Activated CD8-positive, alpha-beta memory T cell treated with anti-CD3 and anti-CD28 coated beads, Interleukin-2, amount 50 U/mL, for 1 hour (primary cell): Measurements from ENCODE around the gene PYCARD.
"Not testable (repeated sequence)": the region's sequence is repeated elsewhere in the genome, so short reads cannot be mapped to it uniquely, and the experiment has no call there.

Experiments used
- DNase-seq: peaks from one replicate; pipeline ENCODE4 v3.0.0-alpha.2; 2020; ENCODE audit errors: extremely low read depth

The PYCARD gene

DNA sequence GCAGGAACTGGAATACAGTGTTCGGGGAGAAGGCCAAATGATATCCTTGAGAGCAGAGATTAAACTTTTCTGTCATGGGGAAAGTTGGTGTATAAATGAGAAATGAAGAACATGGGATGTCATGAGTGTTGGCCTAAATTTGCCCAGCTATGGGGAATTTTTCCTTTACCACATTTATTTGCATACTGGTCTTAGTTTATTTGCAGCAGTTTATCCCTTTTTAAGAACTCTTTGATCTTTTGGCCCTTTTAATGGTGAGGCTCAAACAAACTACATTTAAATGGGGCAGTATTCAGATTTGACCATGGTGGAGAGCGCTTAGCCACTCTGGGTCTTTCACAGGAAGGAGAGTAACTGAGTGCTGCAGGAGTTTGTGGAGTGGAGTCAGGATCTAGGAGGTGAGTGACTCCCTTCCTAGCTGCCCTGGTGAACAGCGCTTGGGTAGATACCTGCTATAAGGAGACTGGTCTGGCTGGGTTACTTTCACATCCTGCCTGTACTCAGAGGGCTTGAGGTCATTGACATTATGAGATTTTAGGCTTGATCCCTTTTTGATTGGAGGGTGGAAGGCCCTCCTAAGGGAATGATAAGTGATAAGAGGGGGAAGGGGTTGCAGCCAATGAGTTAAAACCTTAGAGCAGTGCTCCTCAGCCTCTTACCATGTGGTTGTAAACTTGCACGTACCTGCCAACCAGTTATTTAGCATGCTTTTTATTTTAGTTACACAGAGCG is 10.7 kb downstream of the PYCARD start:
- DNase-seq: no peak

DNA sequence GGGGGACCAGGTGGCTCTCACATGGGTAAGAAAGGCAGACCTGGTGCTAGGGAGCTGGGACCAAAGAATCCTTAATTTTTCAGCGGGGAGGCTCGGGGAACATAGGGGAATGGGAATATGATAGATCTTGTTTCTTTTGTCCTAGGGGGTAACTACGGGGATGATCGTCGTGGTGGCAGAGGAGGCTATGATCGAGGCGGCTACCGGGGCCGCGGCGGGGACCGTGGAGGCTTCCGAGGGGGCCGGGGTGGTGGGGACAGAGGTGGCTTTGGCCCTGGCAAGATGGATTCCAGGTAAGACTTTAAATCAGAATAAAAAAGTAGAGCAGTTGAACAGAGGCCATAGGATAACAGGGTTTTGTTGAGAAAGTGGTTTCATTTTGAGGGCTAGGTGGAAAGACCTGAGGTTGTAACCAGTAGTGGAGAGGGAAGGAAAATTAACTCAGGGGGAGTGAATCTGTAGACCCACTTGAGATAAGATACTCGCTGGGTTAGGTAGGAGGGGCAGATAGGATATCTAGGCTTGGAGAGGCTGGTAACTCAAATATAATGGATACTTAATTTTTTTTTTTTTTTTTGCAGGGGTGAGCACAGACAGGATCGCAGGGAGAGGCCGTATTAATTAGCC is 11.6 kb downstream of the PYCARD start:
- DNase-seq: no peak

DNA sequence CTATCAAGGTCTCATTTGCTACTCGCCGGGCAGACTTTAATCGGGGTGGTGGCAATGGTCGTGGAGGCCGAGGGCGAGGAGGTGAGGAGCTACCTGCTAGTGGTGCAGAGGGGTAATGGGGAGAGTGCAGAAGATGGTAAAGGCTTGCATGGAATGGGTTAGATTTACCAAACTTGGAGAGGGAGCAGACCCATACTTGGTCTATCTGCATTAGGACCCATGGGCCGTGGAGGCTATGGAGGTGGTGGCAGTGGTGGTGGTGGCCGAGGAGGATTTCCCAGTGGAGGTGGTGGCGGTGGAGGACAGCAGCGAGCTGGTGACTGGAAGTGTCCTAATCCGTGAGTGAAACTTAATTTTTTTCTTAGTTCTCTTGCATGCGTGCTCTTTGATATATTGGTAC is 12.5 kb downstream of the PYCARD start:
- no peak for DNase-seq

DNA sequence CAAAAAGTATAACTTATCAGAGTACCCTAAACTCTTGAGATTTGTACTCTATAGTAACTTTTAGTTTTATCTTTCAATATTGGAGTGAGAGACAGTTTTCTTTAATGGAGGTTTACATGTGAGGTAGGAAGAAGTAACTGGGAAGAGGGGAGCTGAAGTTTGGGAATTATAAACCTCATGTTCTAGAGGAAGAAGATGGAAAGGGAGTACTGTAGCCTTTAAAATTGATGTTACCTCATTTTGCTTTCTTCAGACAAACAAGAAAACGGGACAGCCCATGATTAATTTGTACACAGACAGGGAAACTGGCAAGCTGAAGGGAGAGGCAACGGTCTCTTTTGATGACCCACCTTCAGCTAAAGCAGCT is 13.2 kb downstream of the PYCARD start:
- no peak for DNase-seq

DNA sequence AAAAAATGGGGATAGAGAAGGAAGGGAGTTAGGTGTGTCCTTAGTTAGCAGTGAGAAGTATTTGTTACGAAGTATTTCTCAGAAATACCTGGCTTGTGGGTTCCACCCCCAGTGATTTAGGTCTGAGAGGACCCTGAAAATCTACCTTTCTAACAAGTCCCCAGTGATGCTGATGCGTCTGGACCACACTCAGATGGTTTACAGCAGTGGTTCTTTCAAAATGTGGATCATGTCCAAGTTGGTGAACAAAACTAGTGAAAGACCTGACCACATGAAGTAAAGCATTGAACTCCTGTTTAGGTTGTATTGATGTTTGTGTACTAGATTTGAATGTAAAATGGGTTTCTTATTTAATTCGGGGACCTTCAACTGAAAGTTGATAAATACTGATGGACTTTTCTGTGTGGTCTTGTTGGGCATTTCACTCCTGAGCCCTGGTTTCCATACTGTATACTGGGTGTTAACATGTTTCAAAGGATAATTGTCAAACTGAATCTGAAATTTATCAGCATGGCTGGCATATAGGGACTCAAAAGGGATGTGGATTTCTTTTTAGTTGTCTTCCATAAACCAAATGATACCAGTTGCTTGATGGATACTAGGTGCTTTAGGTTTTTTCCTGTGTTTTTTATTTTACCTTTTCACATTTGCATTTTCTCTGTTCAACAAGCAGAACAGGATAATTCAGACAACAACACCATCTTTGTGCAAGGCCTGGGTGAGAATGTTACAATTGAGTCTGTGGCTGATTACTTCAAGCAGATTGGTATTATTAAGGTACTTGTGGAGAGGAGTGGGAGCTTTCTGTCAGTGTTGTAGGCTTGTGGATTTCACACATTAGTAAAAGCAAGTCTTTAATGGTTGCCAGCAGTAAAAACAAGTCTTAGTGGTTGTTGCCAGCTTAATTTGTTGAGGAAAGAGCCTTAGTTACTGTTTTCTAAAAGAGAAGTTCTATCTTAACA is 13.8 kb downstream of the PYCARD start:
- no peak for DNase-seq

DNA sequence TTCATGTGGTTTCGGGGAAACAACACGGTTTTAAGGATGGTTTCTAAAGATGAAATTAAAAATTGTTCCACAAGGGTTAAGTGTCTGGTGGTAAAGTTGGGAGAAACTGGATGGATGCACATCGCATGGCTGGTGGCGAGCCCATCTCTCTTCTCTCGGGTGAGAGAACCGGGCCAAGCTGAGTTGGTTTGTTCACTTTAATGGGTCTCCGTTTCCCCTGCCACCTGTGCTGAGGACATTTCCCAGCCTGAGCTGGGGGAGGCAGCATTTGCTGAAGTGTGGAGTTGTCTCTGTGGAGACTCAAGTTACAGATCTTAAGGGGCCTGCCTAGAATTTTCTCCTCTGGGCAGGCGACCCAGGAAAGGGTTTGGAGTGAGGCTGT is 14.8 kb downstream of the PYCARD start:
- no peak for DNase-seq

DNA sequence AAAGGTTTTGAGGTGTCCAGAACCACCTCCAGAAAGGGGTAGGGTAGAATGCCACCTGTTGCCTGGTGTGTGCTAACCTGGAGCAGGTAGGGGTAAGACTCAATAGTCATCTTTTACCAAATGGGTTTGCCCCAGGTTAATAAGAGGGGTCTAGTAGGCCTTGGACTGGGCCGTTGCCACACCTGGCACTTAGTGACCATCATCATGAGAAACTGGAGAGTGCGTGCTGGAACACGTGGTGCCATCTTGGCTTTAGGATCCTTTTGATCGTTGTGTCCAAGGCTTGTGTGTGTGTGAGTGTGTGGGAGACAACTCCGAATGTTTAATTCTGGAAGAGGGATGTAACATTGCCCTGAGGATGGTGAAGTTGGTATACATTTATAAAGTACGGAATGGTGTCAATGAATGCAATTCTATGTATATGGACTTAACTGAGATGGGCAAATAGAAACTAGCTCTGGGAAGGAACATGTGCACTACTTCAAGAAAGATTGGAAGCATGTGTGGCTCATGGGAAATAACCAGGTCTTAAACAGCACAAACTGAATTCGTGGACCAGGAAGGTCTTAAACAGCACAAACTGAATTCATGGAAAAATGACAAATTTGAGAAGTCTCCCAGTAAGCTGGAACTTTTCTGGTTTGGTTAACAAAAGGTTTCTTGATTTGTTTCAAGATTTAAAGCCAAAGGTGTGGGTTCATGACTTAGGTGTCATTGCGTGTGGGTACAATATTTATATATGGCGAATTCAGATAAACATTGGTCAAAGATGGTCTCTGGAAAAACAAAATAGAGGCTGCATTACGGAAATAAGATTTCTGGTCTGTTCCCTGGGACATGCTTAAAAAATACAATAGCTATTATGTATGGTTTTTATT is 15.4 kb downstream of the PYCARD start:
- DNase-seq: no peak

DNA sequence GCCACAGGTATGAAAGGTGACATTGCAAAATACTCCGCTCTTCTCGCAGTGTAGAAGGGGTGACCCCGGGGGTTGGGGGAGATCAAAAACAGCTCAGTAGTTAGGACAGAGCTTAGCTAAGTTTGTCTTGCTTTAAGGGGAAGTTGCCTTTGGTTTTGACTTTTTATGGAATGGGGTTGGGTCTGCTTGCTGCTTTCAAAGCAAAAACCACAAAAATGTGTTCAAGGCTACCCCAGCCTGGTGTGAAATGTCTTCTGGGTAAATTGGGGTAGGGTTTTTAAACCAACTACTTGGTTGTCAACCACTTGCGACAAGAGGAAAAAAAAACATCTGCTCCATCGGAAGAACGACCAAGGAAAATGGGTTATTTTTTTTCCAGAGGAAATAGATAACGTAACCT is 16.4 kb downstream of the PYCARD start:
- no peak for DNase-seq

DNA sequence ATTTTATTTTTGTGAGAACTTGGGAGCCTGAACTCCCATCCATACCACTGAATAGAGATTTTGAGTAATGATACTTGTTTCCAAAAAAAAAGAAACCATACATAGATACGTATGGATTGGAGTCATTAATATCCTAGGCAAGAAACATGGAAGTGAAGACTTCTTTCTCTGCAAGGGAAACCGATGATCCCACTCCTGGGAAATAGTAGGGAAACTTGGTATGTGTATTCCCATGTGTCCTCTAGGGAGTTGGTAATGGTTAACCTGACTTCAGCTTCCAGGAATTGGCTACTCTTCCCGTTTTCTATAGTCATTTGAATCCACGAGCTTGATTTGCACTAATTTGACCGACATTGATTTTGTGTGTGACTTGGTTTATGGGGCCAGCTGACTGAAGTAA is 17.2 kb downstream of the PYCARD start:
- DNase-seq: no peak

DNA sequence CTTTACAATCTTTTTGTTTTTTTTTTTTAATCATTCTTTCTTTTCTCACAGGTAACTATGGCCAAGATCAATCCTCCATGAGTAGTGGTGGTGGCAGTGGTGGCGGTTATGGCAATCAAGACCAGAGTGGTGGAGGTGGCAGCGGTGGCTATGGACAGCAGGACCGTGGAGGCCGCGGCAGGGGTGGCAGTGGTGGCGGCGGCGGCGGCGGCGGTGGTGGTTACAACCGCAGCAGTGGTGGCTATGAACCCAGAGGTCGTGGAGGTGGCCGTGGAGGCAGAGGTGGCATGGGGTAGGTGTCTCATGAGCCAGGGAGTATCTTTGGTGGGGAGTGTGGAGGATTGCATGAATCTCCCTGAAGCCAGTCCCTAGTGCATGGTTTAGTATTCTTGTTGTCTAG is 17.7 kb downstream of the PYCARD start:
- no peak for DNase-seq

DNA sequence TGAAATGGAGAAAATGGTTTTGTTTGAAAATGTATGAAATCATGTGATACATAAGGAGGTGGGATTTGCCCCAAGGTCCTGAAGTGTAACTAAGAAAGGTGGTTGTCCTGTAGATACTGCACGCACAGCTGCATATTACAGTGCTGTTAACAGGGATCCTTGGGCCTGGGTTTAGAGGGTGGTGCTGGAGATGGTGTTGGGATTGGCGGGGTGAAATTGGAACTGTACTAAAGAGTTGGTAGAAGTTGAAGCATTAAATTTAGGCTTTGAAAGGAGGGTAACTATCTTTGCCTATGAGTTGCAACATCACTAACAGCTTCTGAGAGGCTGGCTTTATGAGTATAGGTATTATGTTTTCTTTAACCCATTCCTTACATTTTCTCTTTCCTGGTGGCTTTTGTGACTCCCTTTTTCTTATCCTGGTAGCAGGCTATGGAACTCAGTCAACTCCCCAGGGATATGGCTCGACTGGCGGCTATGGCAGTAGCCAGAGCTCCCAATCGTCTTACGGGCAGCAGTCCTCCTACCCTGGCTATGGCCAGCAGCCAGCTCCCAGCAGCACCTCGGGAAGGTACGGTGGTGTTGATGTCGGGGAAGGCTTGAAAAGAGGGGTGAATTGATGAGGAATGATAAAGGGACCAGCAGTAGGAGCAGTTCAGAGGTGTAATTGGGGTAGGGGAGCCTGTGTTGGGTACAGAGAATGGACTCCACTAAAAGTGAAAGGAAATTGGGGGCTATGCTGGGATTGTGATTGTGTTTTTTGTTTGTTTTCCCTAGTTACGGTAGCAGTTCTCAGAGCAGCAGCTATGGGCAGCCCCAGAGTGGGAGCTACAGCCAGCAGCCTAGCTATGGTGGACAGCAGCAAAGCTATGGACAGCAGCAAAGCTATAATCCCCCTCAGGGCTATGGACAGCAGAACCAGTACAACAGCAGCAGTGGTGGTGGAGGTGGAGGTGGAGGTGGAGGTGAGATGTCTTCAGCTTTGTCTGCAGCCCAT is 18.8 kb downstream of the PYCARD start:
- DNase-seq: no peak

DNA sequence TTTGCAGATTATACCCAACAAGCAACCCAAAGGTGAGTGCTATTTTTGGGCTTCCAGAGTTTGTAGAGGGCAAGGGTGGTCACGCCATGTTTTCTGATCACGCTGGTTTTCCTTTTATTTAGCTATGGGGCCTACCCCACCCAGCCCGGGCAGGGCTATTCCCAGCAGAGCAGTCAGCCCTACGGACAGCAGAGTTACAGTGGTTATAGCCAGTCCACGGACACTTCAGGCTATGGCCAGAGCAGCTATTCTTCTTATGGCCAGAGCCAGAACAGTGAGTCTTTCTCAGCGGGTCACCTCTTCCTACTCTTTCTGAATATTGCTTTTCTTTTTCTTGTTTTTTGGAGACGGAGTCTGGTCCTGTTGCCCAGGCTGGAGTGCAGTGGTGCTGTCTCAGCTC is 20.2 kb downstream of the PYCARD start:
- no peak for DNase-seq

DNA sequence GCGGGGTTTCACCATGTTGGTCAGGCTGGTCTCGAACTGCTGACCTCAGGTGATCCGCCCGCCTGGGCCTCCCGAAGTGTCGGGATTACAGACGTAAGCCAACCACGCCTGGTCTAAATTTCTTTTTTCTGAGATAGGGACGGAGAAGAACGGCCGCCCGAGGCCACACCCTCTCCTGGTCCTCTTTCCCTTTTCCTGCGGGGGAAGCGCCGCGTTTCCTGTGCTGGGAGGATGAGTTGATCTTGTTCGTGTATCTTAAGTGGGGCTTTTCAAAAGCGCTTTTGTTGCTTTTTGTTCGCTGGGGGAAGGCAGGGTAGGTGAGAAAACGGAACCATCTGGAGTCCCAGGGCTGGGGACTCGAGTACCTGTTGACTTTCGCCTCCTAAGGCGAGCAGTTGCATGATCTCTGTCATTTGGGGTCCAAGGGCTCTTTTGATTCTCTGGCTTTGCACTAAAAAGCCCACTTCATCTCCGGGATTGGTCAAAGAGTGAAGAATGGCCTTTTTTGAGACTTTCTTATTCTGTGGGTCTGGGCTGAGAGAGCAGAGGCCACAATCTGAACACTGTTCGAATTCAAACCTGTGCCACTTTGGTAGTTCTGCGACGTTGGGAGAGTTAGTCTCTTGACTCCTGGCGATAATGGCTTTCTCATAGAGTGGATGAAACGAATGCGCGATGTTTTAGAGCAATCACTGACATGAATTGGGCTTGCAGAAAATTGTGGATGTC is 21.3 kb downstream of the PYCARD start:
- no peak for DNase-seq

DNA sequence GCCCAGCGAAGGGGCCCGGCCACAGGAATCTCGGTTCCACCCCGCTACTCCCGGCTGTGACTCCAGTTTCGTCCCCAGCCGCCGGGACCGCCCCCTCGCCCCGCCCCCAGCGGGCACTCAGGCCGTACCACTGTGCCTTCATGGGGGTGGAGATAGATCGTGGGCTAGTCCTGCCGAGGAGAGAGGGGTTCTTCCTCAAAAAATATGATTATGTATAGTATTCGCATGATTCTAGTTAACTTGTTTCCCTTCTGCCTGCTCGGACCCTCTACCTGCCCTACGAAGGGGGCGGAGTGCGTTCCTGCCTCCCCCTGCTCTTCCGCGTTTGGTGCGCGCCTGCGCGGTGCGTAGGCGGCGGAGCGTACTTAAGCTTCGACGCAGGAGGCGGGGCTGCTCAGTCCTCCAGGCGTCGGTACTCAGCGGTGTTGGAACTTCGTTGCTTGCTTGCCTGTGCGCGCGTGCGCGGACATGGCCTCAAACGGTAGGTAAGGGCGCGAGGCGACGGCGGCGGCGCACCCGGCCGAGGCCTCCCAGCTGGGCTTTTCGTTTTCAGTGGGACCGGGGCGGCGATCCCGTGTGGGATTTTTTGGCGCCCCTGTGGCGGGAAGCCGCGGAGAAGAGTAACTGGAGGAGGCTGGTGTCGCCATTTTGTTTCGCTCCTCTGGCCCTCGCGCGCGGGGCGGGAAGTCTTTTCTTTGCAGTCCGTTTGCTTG is 22.7 kb downstream of the PYCARD start, which contains the start of gene FUS:
FUS (plus strand) TSS at position 393 of the 713 bp plus-strand sequence; CDS start at position 469, 76 bp downstream.
- DNase-seq: peak; percentile 79

DNA sequence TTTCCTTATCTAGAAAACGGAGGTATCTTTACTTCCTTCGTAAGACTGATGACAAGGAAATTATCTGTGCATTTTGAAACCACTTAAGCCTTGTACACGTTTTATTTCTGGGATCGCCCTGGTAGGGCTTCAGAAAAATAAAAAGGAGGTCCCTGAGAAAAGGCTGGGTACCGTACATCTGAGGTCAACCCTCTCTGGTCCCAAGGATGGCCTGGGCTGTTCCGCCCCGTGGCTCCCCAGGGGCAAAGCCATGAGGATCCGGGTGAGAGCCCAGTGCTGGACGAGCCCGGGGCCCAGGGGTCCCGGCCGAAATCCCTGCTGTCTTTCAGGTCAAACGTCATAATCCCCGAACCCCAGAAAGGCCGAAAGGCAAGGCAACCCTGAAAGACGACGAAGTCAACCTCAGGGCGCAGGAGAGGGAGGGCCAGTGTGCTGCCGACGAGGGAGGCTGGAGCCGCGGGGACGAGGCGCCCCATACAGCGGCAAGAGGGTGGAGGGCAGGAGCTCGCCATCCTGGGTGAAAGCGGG is 23.3 kb downstream of the PYCARD start:
- no peak for DNase-seq

DNA sequence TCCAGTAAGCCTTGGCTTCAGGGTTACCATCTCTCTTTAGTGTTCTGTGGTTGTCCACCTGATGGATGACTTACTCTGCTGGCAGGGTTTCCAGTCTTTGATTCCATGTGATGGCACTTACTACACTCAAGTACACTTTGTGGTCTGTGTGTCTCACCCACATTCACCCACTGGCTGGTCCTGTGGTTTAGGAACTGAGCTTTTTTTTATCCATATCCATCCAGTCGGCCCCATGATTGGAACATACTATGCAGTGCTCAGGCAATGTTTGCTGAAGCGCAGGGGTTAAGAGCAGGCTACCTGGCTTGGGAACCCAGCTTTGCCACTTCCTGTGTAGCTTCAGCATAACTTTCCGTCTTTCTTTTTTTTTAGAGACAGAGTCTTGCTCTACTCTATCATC is 25.4 kb downstream of the PYCARD start:
- DNase-seq: peak; percentile 18

DNA sequence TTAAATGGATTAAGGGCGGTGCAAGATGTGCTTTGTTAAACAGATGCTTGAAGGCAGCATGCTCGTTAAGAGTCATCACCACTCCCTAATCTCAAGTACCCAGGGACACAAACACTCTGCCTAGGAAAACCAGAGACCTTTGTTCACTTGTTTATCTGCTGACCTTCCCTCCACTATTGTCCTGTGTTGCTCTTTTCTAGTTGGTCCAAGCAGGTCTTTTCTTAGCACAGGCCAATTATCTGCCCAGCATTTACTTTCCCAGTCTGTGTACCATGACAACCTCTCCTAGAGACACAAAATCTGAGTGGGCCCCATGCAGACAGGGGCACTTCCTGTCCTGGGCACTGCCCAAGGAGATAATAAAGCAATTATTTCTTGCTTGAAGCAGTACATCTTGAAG is 32.5 kb downstream of the PYCARD start:
- DNase-seq: not testable (repeated sequence)

DNA sequence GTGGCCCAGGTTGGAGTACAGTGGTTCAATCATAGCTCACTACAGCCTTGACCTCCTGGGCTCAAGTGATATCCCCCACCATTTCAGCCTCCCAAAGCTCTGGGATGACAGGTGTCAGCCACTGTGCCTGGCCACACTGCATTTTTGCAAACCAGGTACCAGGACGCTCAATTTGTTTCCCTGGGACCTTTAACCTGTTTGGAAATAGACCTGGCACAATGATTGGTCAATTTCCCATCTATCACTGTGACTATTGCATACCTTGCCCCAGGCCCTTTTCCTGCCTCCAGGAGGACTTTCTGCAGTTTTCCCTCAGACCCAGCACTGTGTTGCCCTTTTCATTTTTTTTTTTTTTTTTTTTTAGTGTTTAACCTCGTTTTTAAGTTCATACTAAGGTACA is 33.7 kb downstream of the PYCARD start:
- DNase-seq: no peak

DNA sequence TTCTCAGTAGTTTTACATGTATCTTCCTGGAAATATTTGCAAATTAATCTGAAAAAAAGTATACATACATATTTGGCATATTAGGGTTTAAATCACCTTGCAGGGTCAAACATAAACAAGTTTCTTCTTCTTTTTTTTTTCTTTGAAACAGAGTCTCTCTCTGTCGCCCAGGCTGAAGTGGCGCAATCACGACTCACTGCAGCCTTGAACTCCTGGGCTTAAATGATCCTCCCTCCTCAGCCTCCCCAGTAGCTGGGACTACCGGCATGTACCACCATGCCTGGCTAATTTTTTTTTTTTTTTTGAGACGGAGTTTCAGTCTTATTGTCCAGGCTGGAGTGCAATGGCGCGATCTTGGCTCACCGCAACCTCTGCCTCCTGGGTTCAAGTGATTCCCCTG is 35.2 kb downstream of the PYCARD start:
- DNase-seq: no peak
